T-helper 17 cell (primary cell): ENCODE results near the gene SPAG16. TPM values are rescaled to one million over a fixed set of nuclear protein-coding genes. Genes with fewer than 3 reads are reported as not detected.

ENCODE experiments used
- ATAC-seq: fragments of 150-1000 bp; cut with Tn5 transposase; 2 replicates; pipeline ENCODE4 v1.10.0; 2021; ENCODE audit warnings: mild to moderate bottlenecking, moderate library complexity
- DNase-seq, 3 donors: peaks; one replicate each; pipeline versions ENCODE4 v3.0.0 to v3.0.0-alpha.2; 2020 to 2021
- H3K9me3 ChIP-seq: one replicate; pipeline ENCODE4 v1.7.0; 2013; ENCODE audit warnings: low read length, mild to moderate bottlenecking; ENCODE audit not compliant: control insufficient read depth, poor library complexity, severe bottlenecking
- H3K27ac Mint-ChIP-seq: one replicate; pipeline ENCODE4 v1.8.0; 2022; ENCODE audit warnings: mild to moderate bottlenecking, moderate library complexity, mixed read lengths
- H3K27me3 Mint-ChIP-seq: one replicate; pipeline ENCODE4 v1.8.0; 2022; ENCODE audit warnings: mixed read lengths
- H3K36me3 Mint-ChIP-seq: one replicate; pipeline ENCODE4 v1.8.0; 2022; ENCODE audit warnings: low read depth, mixed read lengths
- H3K4me1 Mint-ChIP-seq: one replicate; pipeline ENCODE4 v1.8.0; 2022; ENCODE audit warnings: mild to moderate bottlenecking, mixed read lengths
- H3K4me3 Mint-ChIP-seq: one replicate; pipeline ENCODE4 v1.8.0; 2022; ENCODE audit warnings: mild to moderate bottlenecking, moderate library complexity, mixed read lengths
- total RNA-seq, 4 donors: library from RNA in 2 of 4; stranded (reverse) in 2 of 4; gene quantifications; one replicate each; pipeline ENCODE4 v1.2.3 and lab custom pipeline; 2022 to 2026

The SPAG16 gene
- total RNA-seq, 2 donors from 2014 or later = 4.1 to 5.1 TPM

DNA sequence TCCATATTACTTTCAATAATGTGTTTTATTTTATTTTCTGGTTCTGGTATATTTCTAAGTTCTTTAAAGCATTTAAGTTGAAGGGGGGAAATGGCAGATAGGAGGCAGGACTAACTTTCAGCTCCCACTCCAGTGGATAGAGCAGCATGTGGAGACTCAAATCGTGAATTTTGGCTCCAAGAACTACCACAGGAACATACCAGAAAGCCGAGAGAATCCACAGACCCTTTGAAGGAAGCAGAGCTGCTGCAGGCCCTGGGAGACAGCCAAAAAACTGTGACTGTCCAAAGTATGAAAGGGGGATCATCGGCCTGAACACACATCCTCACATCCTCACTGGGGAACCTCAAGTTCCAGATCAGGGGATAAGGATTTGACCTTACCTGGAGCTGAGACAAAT, 919.0 kb downstream of the SPAG16 start:
- no peaks in the 10 kb centered on the region for H3K9me3 ChIP-seq
- Mint-ChIP-seq H3K4me1 (no peaks in the 10 kb centered on the region), H3K27me3 (no peaks in the 10 kb centered on the region), H3K27ac (no peak overlapping the region), H3K36me3 (no peaks in the 10 kb centered on the region), H3K4me3 (no peak overlapping the region)
- DNase-seq = no peak
- ATAC-seq = no peak

- Mint-ChIP-seq H3K4me1 (no peaks in the 10 kb centered on the region), H3K27me3 (no peaks in the 10 kb centered on the region), H3K4me3 (no peak overlapping the region), H3K27ac (no peak overlapping the region), H3K36me3 (no peaks in the 10 kb centered on the region)
- H3K9me3 ChIP-seq = no peaks in the 10 kb centered on the region
- DNase-seq (no peak), ATAC-seq (no peak)
Measured at GRCh38 chr2:214203744-214204289, 919.6 kb downstream of the SPAG16 start.

DNA sequence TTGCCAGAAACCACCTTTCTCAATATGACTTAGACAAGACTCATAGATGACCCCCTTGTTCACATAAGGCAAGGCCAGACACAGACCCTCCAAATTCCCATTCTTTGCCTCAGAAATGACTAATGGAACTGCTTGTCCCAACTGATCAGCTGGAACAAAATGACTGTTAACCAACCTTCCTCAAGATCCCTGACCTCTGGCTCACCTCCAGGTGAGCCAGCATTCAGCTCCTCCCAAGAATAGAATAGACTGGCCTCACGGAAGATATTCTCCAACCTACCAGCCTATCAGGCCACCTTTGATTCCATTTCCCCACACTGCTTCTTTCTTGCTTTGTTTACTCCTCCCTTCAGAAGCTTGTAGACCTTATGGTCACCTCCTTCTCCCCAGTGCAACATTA, 930.8 kb downstream of the SPAG16 start:
- Mint-ChIP-seq H3K27ac (no peak overlapping the region), H3K4me1 (no peaks in the 10 kb centered on the region), H3K4me3 (no peak overlapping the region), H3K27me3 (no peaks in the 10 kb centered on the region), H3K36me3 (no peaks in the 10 kb centered on the region)
- no peak for DNase-seq
- ATAC-seq = no peak
- no peaks in the 10 kb centered on the region for H3K9me3 ChIP-seq

- Mint-ChIP-seq H3K4me1 (no peaks in the 10 kb centered on the region), H3K27ac (no peak overlapping the region), H3K27me3 (no peaks in the 10 kb centered on the region), H3K36me3 (no peaks in the 10 kb centered on the region), H3K4me3 (no peak overlapping the region)
- H3K9me3 ChIP-seq = no peaks in the 10 kb centered on the region
- no peak for ATAC-seq
- no peak for DNase-seq
Measured at GRCh38 chr2:214217136-214217535, 932.9 kb downstream of the SPAG16 start.

- DNase-seq (no peak), ATAC-seq (no peak)
- no peak overlapping the region for H3K27ac Mint-ChIP-seq
- no peaks in the 10 kb centered on the region for H3K27me3 Mint-ChIP-seq
- H3K36me3 Mint-ChIP-seq = no peaks in the 10 kb centered on the region
- H3K9me3 ChIP-seq = no peaks in the 10 kb centered on the region
- H3K4me3 Mint-ChIP-seq = no peak overlapping the region
- no peaks in the 10 kb centered on the region for H3K4me1 Mint-ChIP-seq
Measured at GRCh38 chr2:214217599-214217998, 933.3 kb downstream of the SPAG16 start.

GRCh38 chr2:214220251-214220650, 936.0 kb downstream of the SPAG16 start:
- Mint-ChIP-seq H3K4me3 (no peak overlapping the region), H3K36me3 (no peaks in the 10 kb centered on the region), H3K27ac (no peak overlapping the region), H3K4me1 (no peaks in the 10 kb centered on the region), H3K27me3 (no peaks in the 10 kb centered on the region)
- no peak for DNase-seq
- ATAC-seq = no peak
- H3K9me3 ChIP-seq = no peaks in the 10 kb centered on the region

GRCh38 chr2:214226061-214226460, 941.8 kb downstream of the SPAG16 start:
- ATAC-seq (no peak), DNase-seq (no peak)
- Mint-ChIP-seq H3K4me1 (no peaks in the 10 kb centered on the region), H3K36me3 (no peaks in the 10 kb centered on the region), H3K27ac (no peak overlapping the region), H3K27me3 (no peaks in the 10 kb centered on the region), H3K4me3 (no peak overlapping the region)
- no peaks in the 10 kb centered on the region for H3K9me3 ChIP-seq

DNA sequence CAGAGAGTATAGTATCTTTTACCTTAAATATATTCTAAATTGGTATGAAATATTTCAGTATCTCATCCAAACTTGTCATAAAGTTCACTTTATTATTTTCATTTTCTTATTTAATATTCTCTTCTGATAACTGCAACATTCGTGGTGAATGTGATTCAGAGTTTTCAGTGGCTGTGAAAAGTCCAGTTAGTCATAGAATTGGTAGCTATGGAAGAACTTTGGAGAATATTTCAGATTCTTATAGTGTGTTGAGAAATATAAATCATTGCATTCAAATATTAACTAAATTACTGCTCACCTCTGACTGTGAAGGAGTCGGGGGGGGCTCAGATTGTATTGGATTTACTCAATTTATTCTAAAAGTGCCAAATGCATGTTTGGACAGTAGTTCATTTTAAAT, 948.0 kb downstream of the SPAG16 start:
- H3K36me3 Mint-ChIP-seq = no peaks in the 10 kb centered on the region
- H3K9me3 ChIP-seq = no peaks in the 10 kb centered on the region
- no peak overlapping the region for H3K27ac Mint-ChIP-seq
- H3K4me1 Mint-ChIP-seq = no peaks in the 10 kb centered on the region
- no peak for DNase-seq
- no peak for ATAC-seq
- no peak overlapping the region for H3K4me3 Mint-ChIP-seq
- H3K27me3 Mint-ChIP-seq = no peaks in the 10 kb centered on the region

GRCh38 chr2:214233164-214233563, 948.9 kb downstream of the SPAG16 start:
- H3K9me3 ChIP-seq = no peaks in the 10 kb centered on the region
- H3K27ac Mint-ChIP-seq = no peak overlapping the region
- no peak for DNase-seq
- H3K4me3 Mint-ChIP-seq = no peak overlapping the region
- no peaks in the 10 kb centered on the region for H3K27me3 Mint-ChIP-seq
- no peaks in the 10 kb centered on the region for H3K36me3 Mint-ChIP-seq
- ATAC-seq = no peak
- H3K4me1 Mint-ChIP-seq = no peaks in the 10 kb centered on the region

- ATAC-seq (no peak), DNase-seq (no peak)
- no peak overlapping the region for H3K4me3 Mint-ChIP-seq
- no peaks in the 10 kb centered on the region for H3K4me1 Mint-ChIP-seq
- no peak overlapping the region for H3K27ac Mint-ChIP-seq
- no peaks in the 10 kb centered on the region for H3K36me3 Mint-ChIP-seq
- H3K9me3 ChIP-seq = no peaks in the 10 kb centered on the region
- H3K27me3 Mint-ChIP-seq = no peaks in the 10 kb centered on the region
Measured at GRCh38 chr2:214242797-214243196, 958.5 kb downstream of the SPAG16 start.

- H3K27ac Mint-ChIP-seq = no peak overlapping the region
- no peaks in the 10 kb centered on the region for H3K9me3 ChIP-seq
- ATAC-seq = no peak
- H3K36me3 Mint-ChIP-seq = no peaks in the 10 kb centered on the region
- DNase-seq = no peak
- no peaks in the 10 kb centered on the region for H3K4me1 Mint-ChIP-seq
- no peak overlapping the region for H3K4me3 Mint-ChIP-seq
- no peaks in the 10 kb centered on the region for H3K27me3 Mint-ChIP-seq
Measured at GRCh38 chr2:214244847-214245246, 960.6 kb downstream of the SPAG16 start.

- no peak for ATAC-seq
- H3K4me1 Mint-ChIP-seq = no peaks in the 10 kb centered on the region
- DNase-seq = no peak
- no peaks in the 10 kb centered on the region for H3K9me3 ChIP-seq
- no peaks in the 10 kb centered on the region for H3K27me3 Mint-ChIP-seq
- no peak overlapping the region for H3K27ac Mint-ChIP-seq
- H3K36me3 Mint-ChIP-seq = no peaks in the 10 kb centered on the region
- no peak overlapping the region for H3K4me3 Mint-ChIP-seq
Measured at GRCh38 chr2:214246417-214246816, 962.2 kb downstream of the SPAG16 start.

GRCh38 chr2:214247531-214247930, 963.3 kb downstream of the SPAG16 start:
- no peak overlapping the region for H3K4me3 Mint-ChIP-seq
- DNase-seq = no peak
- no peaks in the 10 kb centered on the region for H3K9me3 ChIP-seq
- ATAC-seq = no peak
- H3K36me3 Mint-ChIP-seq = no peaks in the 10 kb centered on the region
- no peak overlapping the region for H3K27ac Mint-ChIP-seq
- H3K4me1 Mint-ChIP-seq = no peaks in the 10 kb centered on the region
- H3K27me3 Mint-ChIP-seq = no peaks in the 10 kb centered on the region

DNA sequence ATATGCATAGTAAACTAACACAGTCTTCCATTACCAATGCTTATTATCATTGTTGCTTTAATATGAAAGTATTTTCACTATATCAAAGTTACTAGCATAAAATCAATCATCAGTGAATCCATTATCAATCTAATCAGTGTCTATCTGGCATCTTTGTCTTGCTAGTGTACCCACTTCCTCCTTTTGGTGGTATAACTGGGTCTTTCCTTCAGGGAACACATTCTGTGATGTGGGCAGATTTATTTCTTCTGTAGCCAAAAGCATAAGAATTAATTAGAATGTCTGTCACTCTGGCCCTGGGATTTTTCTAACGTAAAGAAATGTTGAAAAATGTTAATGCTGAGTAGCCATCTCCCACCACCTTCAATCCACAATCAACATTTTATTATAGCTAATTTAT, 970.8 kb downstream of the SPAG16 start:
- H3K27me3 Mint-ChIP-seq = no peaks in the 10 kb centered on the region
- H3K36me3 Mint-ChIP-seq = no peaks in the 10 kb centered on the region
- no peak for ATAC-seq
- no peak overlapping the region for H3K4me3 Mint-ChIP-seq
- no peak overlapping the region for H3K27ac Mint-ChIP-seq
- H3K4me1 Mint-ChIP-seq = no peaks in the 10 kb centered on the region
- DNase-seq = no peak
- H3K9me3 ChIP-seq = no peaks in the 10 kb centered on the region
